ENCODE measurements around the gene COX17. TPM values are rescaled to one million over a fixed set of nuclear protein-coding genes. Genes with fewer than 3 reads are reported as not detected.
A peak's percentile ranks its signal among the peaks of the same experiment; 100 is the strongest.

The COX17 gene
- polyA plus RNA-seq, 2 of the 4 experiments (the other 2 are of a cell fraction) = 79.0 to 149 TPM

- TF ChIP-seq CTCF (IDR thresholded peaks at IDR 0.05) = no peak
These were observed 49.7 kb downstream of the COX17 start (continued) for GRCh38 chr3:119627461-119627860.

- no peaks in the 10 kb centered on the region for H3K9me3 ChIP-seq
- H3K4me1 ChIP-seq = peaks cover 4% of the 10 kb centered on the region; the same call in 1 of the 3 replicates
- ChIA-PET CTCF (no interaction called here), POLR2A (no interaction called here)
- DNase-seq (ENCODE audit: low read depth in 1 of 2, low spot score in 1 of 2) = no peak
- no peak overlapping the region for H3K4me2 ChIP-seq
- TF ChIP-seq MYC (IDR thresholded peaks at IDR 0.05; ENCODE audit: borderline replicate concordance, low read length) (no peak), RFX5 (IDR thresholded peaks at IDR 0.05) (no peak), HES2 (IDR thresholded peaks at IDR 0.05) (no peak), NR3C1 (IDR thresholded peaks at IDR 0.05) (no peak), MAX (IDR thresholded peaks at IDR 0.05) (no peak), JUN (IDR thresholded peaks at IDR 0.05) (no peak), FOSL2 (IDR thresholded peaks at IDR 0.05) (no peak), FOSL2 (CRISPR knock-in tag; IDR thresholded peaks at IDR 0.05) (no peak), NFE2L2 (conservative IDR thresholded peaks at IDR 0.05; ENCODE audit: low read length) (no peak), TFCP2L1 (CRISPR knock-in tag; IDR thresholded peaks at IDR 0.05) (no peak), SMC3 (IDR thresholded peaks at IDR 0.05) (no peak), CEBPB (IDR thresholded peaks at IDR 0.05) (no peak)
- no peak overlapping the region for H3K4me3 ChIP-seq
- peak in 1 of 2 experiments; percentile 31; a peak in 1 of 6 replicates for ATAC-seq
- no peak overlapping the region for H3K27ac ChIP-seq
- FAIRE-seq = no peak
- WGBS (ENCODE audit: missing lambda C conversion rate) = no CpG with 5 or more reads among the region's 1 CpG
These were observed 51.0 kb downstream of the COX17 start for GRCh38 chr3:119626196-119626595.

- TF ChIP-seq ZFP36 (IDR thresholded peaks at IDR 0.05; ENCODE audit: borderline replicate concordance, partially characterized antibody) (no peak), SMC3 (IDR thresholded peaks at IDR 0.05) (no peak), RFX5 (IDR thresholded peaks at IDR 0.05) (no peak), HDAC2 (IDR thresholded peaks at IDR 0.05) (no peak)
These were observed 51.6 kb downstream of the COX17 start for GRCh38 chr3:119625451-119626153.

GRCh38 chr3:119624002-119624720 is 53.0 kb downstream of the COX17 start:
- WGBS (ENCODE audit: missing lambda C conversion rate) = 80% methylated on average over 9 of the region's 9 CpGs
- no peak for DNase-seq (ENCODE audit: low read depth in 1 of 2, low spot score in 1 of 2)
- no peak overlapping the region for H3K27ac ChIP-seq
- ChIA-PET POLR2A (no interaction called here), CTCF (no interaction called here)
- FAIRE-seq = no peak
- ATAC-seq = no peak
- H3K4me3 ChIP-seq = no peak overlapping the region
- no peaks in the 10 kb centered on the region for H3K4me1 ChIP-seq
- no peaks in the 10 kb centered on the region for H3K9me3 ChIP-seq
- no peak overlapping the region for H3K4me2 ChIP-seq
- TF ChIP-seq CBX2 (IDR thresholded peaks at IDR 0.05; ENCODE audit: borderline replicate concordance, low read depth) = no peak
- TF ChIP-seq PBX3 (IDR thresholded peaks at IDR 0.05) = no peak
- TF ChIP-seq BHLHE40 (IDR thresholded peaks at IDR 0.05; ENCODE audit: low read depth, low read length) = no peak
- TF ChIP-seq CHD2 (IDR thresholded peaks at IDR 0.05; ENCODE audit: low read length, partially characterized antibody) = no peak
- TF ChIP-seq RNF2 (IDR thresholded peaks at IDR 0.05; ENCODE audit: borderline replicate concordance, low read depth) = no peak
- no peak for TF ChIP-seq ELK1 (IDR thresholded peaks at IDR 0.05; ENCODE audit: low read depth, low read length)
- no peak for TF ChIP-seq PHF8 (IDR thresholded peaks at IDR 0.05; ENCODE audit: borderline replicate concordance, low read depth)
- TF ChIP-seq RCOR1 (IDR thresholded peaks at IDR 0.05; ENCODE audit: low read depth, low read length) = no peak
- no peak for TF ChIP-seq RAD21 (conservative IDR thresholded peaks at IDR 0.05 in 1 of 2, IDR thresholded peaks at IDR 0.05 in 1 of 2)

More at GRCh38 chr3:119625451-119626153, 51.6 kb downstream of the COX17 start:
- Histone ChIP-seq H3K9me3 (no peaks in the 10 kb centered on the region), H3K4me1 (peaks cover under 1% of the 10 kb centered on the region; the same call in 1 of the 3 replicates), H3K4me3 (no peak overlapping the region), H3K4me2 (no peak overlapping the region), H3K27ac (no peak overlapping the region)
- ATAC-seq (peak in 1 of 2 experiments; percentile 33; a peak in 2 of 6 replicates), FAIRE-seq (no peak), DNase-seq (ENCODE audit: low read depth in 1 of 2, low spot score in 1 of 2) (no peak)
- ChIA-PET CTCF (no interaction called here), POLR2A (no interaction called here)
- 58% methylated on average over 7 of the region's 8 CpGs for WGBS (ENCODE audit: missing lambda C conversion rate)
